Retinal pigment epithelial cell (primary cell): ENCODE measurements around the gene ADCY3.

Experiments used
- DNase-seq: peaks from one replicate; pipeline ENCODE4 v3.0.0-alpha.2; 2010; ENCODE audit warnings: low read depth
- H3K4me3 ChIP-seq: 2 replicates; pipeline ENCODE4 v1.5.1; 2011; ENCODE audit warnings: mild to moderate bottlenecking, low read length, control low read depth, moderate library complexity
- CTCF ChIP-seq: conservative IDR thresholded peaks from 2 replicates; pipeline ENCODE4 v1.5.1; 2011; ENCODE audit warnings: low read depth, low read length, control low read depth, inconsistent platforms

ADCY3 gene

GRCh38 chr2:24818721-24819167 is 101.3 kb downstream of the ADCY3 start:
- DNase-seq: no peak
- H3K4me3 ChIP-seq: no peak overlapping the region
- no peak for TF ChIP-seq CTCF

GRCh38 chr2:24816884-24817283 is 103.2 kb downstream of the ADCY3 start:
- no peak overlapping the region for H3K4me3 ChIP-seq
- no peak for TF ChIP-seq CTCF
- no peak for DNase-seq

GRCh38 chr2:24816404-24816803 is 103.6 kb downstream of the ADCY3 start:
- no peak for DNase-seq
- H3K4me3 ChIP-seq: no peak overlapping the region
- TF ChIP-seq CTCF: no peak

- TF ChIP-seq CTCF: no peak
- no peak for DNase-seq
These were observed 104.9 kb downstream of the ADCY3 start for GRCh38 chr2:24815171-24815570.

GRCh38 chr2:24814516-24814915 is 105.5 kb downstream of the ADCY3 start:
- TF ChIP-seq CTCF: no peak
- no peak for DNase-seq

More at GRCh38 chr2:24815171-24815570, 104.9 kb downstream of the ADCY3 start:
- no peak overlapping the region for H3K4me3 ChIP-seq

GRCh38 chr2:24813691-24814137 is 106.3 kb downstream of the ADCY3 start:
- no peak overlapping the region for H3K4me3 ChIP-seq
- no peak for DNase-seq
- TF ChIP-seq CTCF: no peak

More at GRCh38 chr2:24814516-24814915, 105.5 kb downstream of the ADCY3 start:
- no peak overlapping the region for H3K4me3 ChIP-seq

GRCh38 chr2:24809316-24810007 is 110.6 kb downstream of the ADCY3 start:
- no peak for TF ChIP-seq CTCF
- no peak for DNase-seq
- no peak overlapping the region for H3K4me3 ChIP-seq
